ENCODE measurements around the gene CYP2C18.
"Not testable (repeated sequence)": the region's sequence is repeated elsewhere in the genome, so short reads cannot be mapped to it uniquely, and the experiment has no call there.

The CYP2C18 gene

GRCh38 chr10:94683214-94684054, at the start of gene CYP2C18:
CYP2C18 (plus strand) TSS chr10:94683729; CDS start chr10:94683820, 91 bp downstream.
- DNase-seq = no peak

- not testable (repeated sequence) for DNase-seq
Measured at GRCh38 chr10:94638097-94638496, 45.4 kb upstream of the CYP2C18 start.

DNA sequence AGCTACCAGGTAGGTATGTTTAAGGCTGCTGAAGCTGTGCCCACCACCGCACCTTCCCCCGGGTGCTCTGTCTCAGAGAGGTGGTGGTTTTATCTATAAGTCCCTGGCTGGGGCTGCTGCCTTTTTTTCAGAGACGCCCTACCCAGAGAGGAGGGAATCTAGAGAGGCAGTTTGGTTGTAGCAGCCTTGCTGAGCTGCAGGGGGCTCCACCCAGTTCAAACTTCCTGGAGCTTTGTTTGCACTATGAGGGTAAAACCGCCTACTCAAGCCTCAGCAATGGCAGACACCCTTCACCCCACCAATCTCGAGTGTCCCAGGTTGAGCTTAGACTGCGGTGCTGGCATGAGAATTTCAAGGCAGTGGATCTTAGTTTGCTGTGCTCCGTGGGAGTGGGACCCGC, 43.6 kb upstream of the CYP2C18 start:
- no peak for DNase-seq

DNA sequence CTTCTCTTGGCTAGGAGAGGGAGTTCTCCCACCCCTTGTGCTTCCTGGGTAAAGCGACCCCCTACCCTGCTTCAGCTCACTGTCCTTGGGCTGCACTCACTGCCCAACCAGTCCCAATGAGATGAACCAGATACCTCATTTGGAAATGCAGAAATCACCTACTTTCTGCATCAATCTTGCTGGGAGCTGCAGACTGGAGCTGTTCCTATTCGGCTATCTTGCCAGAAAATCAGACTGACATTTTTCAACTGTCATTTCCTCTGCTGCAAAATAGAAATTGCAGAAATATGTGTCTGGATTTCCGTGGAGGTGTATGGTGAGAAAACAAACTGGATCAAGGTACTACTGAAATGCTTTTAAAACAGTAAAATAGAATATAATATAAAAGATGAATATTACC, 43.0 kb upstream of the CYP2C18 start:
- no peak for DNase-seq

- no peak for DNase-seq
Measured at GRCh38 chr10:94641480-94641879, 42.0 kb upstream of the CYP2C18 start.

DNA sequence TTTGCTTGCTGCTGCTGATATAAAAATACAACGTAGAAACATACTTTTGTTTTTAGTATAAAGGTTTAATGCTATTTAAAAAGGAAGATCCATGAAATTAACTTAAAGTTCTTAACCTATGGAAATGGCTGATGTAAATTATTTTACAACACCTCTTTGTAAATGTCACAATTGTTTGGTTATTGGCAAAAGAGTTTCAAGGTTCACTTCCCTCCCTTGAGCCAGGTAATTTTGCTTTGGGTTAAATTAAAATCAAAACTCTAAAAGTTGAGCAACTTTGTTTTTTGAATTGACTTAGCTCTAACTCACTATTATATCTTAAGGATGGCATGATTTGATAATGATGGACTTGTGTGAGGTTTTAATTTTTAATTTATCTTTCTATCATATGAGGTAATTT, 39.2 kb upstream of the CYP2C18 start:
- no peak for DNase-seq

DNA sequence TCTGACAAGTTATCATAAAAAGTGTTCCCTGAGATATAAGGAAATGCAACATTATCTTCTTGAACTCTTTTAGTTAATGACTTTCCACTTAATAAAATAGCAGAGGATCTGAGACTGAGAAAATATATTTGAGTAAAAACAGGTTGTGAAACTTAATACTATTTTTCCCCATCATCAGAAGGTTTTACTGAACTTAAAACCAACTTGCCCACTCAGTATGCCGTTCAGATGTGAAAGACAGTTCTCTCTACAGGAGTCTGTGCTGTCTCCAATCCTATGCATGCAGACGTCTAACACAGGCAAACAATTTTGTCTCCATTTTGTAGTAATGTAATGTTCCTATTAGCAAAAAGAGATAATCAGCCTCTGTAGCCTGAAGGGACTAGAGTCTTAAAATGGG, 38.2 kb upstream of the CYP2C18 start:
- no peak for DNase-seq

GRCh38 chr10:94655201-94655600, 28.3 kb upstream of the CYP2C18 start:
- DNase-seq = not testable (repeated sequence)

DNA sequence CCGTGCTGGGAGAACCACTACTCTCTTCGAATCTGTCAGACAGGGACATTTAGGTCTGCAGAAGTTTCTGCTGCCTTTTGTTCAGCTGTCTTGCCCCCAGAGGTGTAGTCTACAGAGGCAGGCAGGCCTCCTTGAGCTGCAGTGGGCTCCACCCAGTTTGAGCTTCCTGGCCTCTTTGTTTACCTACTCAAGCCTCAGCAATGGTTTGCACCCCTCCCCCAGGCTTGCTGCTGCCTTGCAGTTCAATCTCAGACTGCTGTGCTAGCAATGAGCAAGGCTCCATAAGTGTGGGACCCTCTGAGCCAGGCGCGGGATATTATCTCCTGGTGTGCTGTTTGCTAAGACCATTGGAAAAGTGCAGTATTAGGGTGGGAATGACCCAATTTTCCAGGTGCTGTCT, 20.5 kb upstream of the CYP2C18 start:
- not testable (repeated sequence) for DNase-seq

DNA sequence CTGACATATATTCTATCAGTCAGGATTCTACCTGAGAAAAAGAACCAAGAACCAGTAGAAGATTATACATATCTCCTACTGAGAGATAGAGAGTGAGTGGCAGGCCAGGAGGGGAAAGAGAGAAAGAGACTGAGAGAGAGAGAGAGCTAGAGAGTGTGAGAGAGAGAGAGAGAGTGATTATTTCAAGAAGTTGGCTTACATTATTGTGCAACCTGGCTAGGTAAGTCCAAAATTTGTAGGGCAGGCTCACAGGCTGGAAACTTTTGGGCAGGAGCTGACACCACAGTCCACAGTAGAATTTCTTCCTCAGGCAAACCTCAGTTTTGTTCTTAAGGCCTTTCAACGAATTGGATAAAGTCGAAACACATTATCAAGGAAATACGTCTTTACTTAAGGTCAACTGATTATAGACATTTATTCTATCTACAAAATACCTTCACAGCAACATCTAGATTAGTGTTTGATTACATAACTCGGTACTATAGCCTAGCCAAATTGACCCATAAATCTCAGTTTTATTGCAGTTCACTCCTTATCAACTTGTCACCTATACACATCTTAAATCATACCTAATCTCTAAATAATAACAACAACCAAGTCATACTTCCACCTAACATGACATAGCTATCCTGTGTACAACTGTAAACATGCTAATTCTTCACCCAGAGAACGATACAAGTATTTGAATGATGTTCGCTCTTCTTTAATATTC, 17.0 kb upstream of the CYP2C18 start:
- no peak for DNase-seq

DNA sequence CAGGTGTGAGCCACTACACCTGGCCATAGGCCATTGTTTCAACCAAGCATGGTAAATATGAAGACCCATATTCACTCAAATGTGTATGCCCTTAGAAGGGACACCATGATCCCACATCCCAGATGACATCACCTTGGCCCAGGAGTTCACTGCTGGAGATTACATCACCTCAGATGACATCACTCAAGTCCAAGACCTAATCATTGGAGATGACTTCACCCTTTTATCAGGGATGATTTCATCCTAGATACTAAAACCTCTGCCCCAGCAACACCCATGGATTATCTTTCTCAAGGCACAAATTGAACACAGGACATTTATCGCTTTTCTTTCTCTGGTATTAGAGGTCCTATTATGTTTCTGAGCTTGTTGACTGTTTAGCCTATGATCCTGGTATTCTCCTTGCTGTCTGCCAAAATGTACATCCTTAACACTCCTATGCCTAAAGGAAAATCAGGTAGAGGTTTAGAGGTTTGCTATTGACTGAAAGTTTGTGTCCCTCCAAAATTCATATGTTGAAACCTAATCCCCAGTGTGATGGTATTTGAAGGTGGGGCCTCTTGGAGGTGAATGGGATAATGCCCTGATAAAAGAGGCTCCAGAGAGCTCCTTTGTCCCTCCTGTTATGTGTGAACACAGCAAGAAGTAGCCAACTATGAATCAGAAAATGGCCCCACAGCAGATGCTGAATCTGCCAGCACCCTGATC, 9.8 kb upstream of the CYP2C18 start:
- DNase-seq = no peak

GRCh38 chr10:94676496-94676895, 7.0 kb upstream of the CYP2C18 start:
- no peak for DNase-seq

DNA sequence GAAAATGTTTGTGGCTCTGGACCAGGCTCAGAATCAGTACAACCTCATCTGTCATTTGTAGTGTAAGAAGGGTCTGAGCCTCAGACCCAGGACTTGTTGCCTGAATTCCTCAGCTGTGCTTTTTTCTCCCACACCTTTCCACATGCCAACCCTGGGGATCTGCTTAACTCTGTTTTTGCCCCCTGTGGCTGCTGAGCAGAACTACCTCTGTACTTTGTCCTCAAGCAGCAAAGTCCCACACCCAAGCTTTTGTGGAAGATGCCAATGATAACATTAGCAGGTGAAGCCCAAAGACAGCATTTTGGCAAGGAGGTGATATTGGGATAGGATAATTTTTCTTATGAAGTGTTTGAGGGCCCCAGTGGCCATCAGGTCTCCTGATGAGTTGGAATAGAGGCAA, 5.8 kb upstream of the CYP2C18 start:
- DNase-seq = no peak

DNA sequence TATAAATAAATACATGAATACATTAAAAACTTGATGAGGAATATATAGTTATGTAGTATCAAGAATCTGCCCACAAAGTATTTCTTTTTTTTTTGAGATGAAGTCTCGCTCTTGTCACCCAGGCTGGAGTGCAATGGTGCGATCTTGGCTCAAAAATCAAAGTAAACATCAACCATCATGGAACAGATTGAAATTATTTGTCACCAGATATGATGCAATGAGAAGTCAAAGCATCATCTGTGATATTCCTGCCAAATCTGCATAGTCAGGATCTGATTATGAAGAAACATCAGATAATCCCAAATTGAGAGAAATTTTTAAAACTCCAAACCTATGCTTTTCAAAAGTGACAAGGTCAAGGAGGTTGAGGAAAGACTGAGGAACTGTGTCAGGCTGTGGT, 5.1 kb upstream of the CYP2C18 start:
- DNase-seq = no peak

DNA sequence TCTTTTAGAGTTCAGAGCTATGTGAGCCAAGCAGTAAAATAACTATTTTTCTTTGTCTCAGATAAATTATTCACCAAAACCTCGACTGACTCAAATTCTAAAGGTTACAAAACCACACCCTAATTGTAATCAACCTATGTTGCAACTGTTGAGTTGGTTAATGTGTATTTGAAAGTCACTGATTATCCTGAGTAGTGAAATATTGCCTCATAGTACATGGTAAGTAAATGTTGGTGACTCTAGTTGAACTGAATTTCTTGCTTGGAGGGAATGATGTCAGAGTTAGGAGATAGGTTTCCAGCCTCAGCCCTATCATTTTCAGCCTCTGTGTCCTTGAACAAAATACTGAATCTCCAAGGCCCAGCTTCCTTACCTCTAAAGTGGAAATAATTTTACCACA, 3.0 kb upstream of the CYP2C18 start:
- DNase-seq = no peak

DNA sequence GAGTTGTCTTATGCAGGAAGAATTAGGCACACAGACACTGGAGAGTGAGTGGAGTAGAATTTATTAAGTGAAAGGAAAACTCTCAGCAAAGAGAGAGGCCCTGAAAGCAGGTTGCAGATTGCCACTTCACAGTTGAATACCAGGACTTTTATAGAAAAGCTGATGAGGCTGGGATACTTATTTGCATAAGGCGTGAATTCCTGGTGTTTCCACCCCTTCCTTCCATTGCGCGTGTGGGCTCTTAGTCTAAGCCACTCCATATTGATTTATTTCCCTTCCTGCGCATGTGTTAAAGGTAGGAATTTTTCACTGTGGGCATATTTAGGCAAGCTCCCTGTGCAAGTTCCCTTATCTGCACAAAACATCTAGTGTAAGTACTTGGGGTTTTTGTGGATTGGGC, 893 bp upstream of the CYP2C18 start:
- not testable (repeated sequence) for DNase-seq

DNA sequence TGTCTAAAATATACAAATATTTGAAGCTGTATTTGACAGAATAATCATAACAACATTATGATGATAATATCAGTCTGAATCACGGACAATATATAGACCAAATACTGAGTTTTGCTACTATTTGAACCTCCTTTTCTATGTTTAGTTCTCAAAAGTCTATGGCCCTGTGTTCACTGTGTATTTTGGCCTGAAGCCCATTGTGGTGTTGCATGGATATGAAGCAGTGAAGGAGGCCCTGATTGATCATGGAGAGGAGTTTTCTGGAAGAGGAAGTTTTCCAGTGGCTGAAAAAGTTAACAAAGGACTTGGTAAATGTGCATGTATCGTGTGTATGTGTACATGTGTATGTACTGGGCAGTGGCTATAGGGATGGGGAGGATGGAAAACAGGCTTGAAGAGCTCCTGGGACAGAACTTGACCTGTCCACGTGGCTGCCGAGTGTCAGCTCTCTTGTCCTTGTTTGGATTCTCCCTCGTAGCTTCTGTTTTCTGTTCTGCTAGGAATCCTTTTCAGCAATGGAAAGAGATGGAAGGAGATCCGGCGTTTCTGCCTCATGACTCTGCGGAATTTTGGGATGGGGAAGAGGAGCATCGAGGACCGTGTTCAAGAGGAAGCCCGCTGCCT, 4.2 kb downstream of the CYP2C18 start:
- DNase-seq = no peak

DNA sequence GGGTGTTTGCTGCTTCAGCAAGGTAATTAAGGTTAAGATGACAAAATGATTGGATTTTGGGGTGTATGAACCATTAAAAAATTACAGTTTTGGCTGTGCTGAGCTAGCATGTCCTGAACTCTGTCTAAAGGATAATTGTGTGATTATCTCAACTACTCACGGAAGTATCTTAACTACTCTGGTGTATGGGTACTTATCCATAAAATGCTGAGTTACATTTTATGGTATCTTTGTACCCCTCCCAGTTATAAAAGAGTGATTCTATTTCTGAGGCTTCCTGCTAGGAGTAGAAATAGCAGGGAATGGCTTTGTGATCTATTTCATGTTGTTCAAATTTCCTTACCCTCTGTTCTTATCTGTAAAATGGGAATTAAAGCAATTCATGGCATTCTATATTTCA, 22.6 kb downstream of the CYP2C18 start:
- DNase-seq = no peak

DNA sequence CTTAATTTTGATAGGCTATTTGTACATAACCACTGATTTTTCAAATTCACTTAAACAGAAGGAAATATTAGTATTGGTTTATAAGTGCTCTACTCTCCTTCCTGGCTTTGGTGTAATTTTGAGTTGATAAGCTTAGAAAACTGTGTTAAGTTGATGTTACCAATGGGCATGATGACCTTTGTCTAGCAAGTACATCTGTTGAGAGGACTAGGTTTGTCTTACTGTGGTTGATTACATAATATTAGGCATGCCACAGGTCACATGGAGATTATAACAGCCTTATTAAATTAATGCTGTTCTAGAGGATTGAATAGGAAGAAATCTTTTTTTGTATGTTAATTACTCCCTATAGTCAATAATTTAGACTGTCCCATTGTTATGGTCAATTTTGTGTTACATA, 27.0 kb downstream of the CYP2C18 start:
- no peak for DNase-seq

- DNase-seq = peak; percentile 1
Measured at GRCh38 chr10:94725871-94726270, 42.3 kb downstream of the CYP2C18 start.

DNA sequence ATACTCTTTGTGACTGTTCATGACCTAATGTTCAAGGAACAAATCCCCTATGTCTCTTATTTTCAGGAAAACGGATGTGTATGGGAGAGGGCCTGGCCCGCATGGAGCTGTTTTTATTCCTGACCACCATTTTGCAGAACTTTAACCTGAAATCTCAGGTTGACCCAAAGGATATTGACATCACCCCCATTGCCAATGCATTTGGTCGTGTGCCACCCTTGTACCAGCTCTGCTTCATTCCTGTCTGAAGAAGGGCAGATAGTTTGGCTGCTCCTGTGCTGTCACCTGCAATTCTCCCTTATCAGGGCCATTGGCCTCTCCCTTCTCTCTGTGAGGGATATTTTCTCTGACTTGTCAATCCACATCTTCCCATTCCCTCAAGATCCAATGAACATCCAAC, 51.7 kb downstream of the CYP2C18 start:
- DNase-seq = no peak

DNA sequence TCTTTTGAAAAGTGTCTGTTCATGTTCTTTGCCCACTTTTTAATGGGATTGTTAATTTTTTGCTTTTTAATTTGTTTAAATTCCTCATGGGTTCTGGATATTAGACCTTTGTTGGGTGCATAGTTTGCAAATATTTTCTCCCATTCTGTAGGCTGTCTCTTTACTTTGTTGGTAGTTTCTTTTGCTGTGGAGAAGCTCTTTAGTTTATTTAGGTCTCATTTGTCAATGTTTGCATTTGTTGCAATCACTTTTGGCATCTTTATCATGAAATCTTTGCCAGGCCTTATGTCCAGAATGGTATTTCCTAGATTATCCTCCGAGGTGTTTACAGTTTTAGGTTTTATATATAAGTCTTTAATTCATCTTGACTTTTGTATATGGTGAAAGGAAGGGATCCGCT, 55.1 kb downstream of the CYP2C18 start:
- no peak for DNase-seq

GRCh38 chr10:94747137-94747536, 63.6 kb downstream of the CYP2C18 start:
- no peak for DNase-seq

All from hematopoietic multipotent progenitor cell treated with erythropoietin and hydrocortisone succinate and interleukin-3 and kit ligand, for 6 days (in vitro differentiated cells).